ENCODE results near the gene DEPDC5. TPM values are rescaled to one million over a fixed set of nuclear protein-coding genes. Genes with fewer than 3 reads are reported as not detected.

Gene DEPDC5
- total RNA-seq, 2 experiments from 2014 or later = 43.6 to 46.6 TPM

GRCh38 chr22:31954535-31955523 is 201.0 kb downstream of the DEPDC5 start:
- POLR2A ChIA-PET = interaction anchor here (0.6 to 0.7 kb wide), 2 partner anchors 79 to 160 kb away, joined by 4 to 5 read pairs; no protein-coding TSS in a partner anchor
- ATAC-seq (ENCODE audit: low read depth) = no peak
- Mint-ChIP-seq H3K9me3 (no peaks in the 10 kb centered on the region), H3K4me1 (peaks cover 56% of the 10 kb centered on the region), H3K27me3 (peaks cover 2% of the 10 kb centered on the region), H3K36me3 (peaks cover 54% of the 10 kb centered on the region), H3K4me3 (peak overlapping the region; percentile 6), H3K27ac (peak overlapping the region; percentile 66)
- no peak for DNase-seq

GRCh38 chr22:31956360-31956759 is 202.5 kb downstream of the DEPDC5 start:
- peak; percentile 44 for ATAC-seq (ENCODE audit: low read depth)

More at GRCh38 chr22:31956360-31956759, 202.5 kb downstream of the DEPDC5 start:
- H3K36me3 Mint-ChIP-seq = peaks cover 47% of the 10 kb centered on the region
- H3K4me3 Mint-ChIP-seq = no peak overlapping the region
- DNase-seq = no peak
- H3K4me1 Mint-ChIP-seq = peaks cover 47% of the 10 kb centered on the region
- POLR2A ChIA-PET = interaction anchor here (1.4 kb wide), 1 partner anchor 11 kb away, joined by 4 read pairs; no protein-coding TSS in a partner anchor
- H3K27me3 Mint-ChIP-seq = peaks cover 2% of the 10 kb centered on the region
- H3K27ac Mint-ChIP-seq = peak overlapping the region; percentile 21
- H3K9me3 Mint-ChIP-seq = no peaks in the 10 kb centered on the region

Other genes starting within 250 kb of the DEPDC5 start
- 10 to 100 TPM; 25.4 to 26.1 TPM for gene PISD, start 91.8 kb upstream of the DEPDC5 start, total RNA-seq
- gene PRR14L, start 3.9 kb upstream of the DEPDC5 start, total RNA-seq = 10 to 100 TPM; 62.4 to 63.6 TPM
- 100 to 1,000 TPM; 159 to 160 TPM for gene YWHAH, start 190.5 kb downstream of the DEPDC5 start, total RNA-seq